Mesenchymal stem cell (in vitro differentiated cells and primary cell): ENCODE data around the gene CPSF6. TPM values are rescaled to one million over a fixed set of nuclear protein-coding genes. Genes with fewer than 3 reads are reported as not detected.
"Not testable (repeated sequence)": the region's sequence is repeated elsewhere in the genome, so short reads cannot be mapped to it uniquely, and the experiment has no call there.

Experiments
- DNase-seq: peaks from one replicate; pipeline ENCODE4 v3.0.0-alpha.2; 2013
- H2AFZ ChIP-seq: one replicate; pipeline ENCODE4 v1.6.1; 2013; ENCODE audit warnings: low read depth, mild to moderate bottlenecking, control low read depth, inconsistent platforms, low read length, moderate library complexity
- H2AK5ac ChIP-seq: 2 replicates; pipeline ENCODE4 v1.6.1; 2013; ENCODE audit warnings: low read length, moderate library complexity, mild to moderate bottlenecking, inconsistent platforms; ENCODE audit not compliant: severe bottlenecking
- H2BK120ac ChIP-seq: one replicate; pipeline ENCODE4 v1.6.1; 2013; ENCODE audit warnings: low read depth, mild to moderate bottlenecking, inconsistent platforms, low read length, moderate library complexity
- H2BK12ac ChIP-seq, 2 experiments: one replicate each; pipeline ENCODE4 v1.6.1; 2013; ENCODE audit warnings: inconsistent platforms in 2 of 2, low read length in 2 of 2, mild to moderate bottlenecking in 2 of 2, moderate library complexity in 2 of 2, control low read depth in 1 of 2
- H2BK15ac ChIP-seq: one replicate; pipeline ENCODE4 v1.6.1; 2013; ENCODE audit warnings: mild to moderate bottlenecking, low read depth, inconsistent platforms; ENCODE audit not compliant: poor library complexity, severe bottlenecking
- H2BK5ac ChIP-seq: 2 replicates; pipeline ENCODE4 v1.6.1; 2013; ENCODE audit warnings: low read depth, mild to moderate bottlenecking, low read length, control low read depth, inconsistent platforms; ENCODE audit not compliant: poor library complexity, severe bottlenecking
- H3K14ac ChIP-seq, 2 experiments: one replicate each; pipeline ENCODE4 v1.6.1; 2013; ENCODE audit warnings: inconsistent platforms in 2 of 2, low read length in 2 of 2, control low read depth in 1 of 2, mild to moderate bottlenecking in 1 of 2, moderate library complexity in 1 of 2
- H3K18ac ChIP-seq, 2 experiments: one replicate each; pipeline ENCODE4 v1.6.1; 2013; ENCODE audit warnings: inconsistent platforms in 2 of 2, low read length in 2 of 2, control low read depth in 1 of 2, low read depth in 1 of 2, mild to moderate bottlenecking in 1 of 2
- H3K23ac ChIP-seq, 2 experiments: one replicate each; pipeline ENCODE4 v1.6.1; 2013; ENCODE audit warnings: inconsistent platforms in 2 of 2, low read length in 2 of 2, mild to moderate bottlenecking in 2 of 2, moderate library complexity in 2 of 2, control low read depth in 1 of 2
- H3K27ac ChIP-seq: 2 replicates; pipeline ENCODE4 v1.5.1; 2013; ENCODE audit warnings: mild to moderate bottlenecking, moderate library complexity, low read length, control low read depth, inconsistent platforms; ENCODE audit not compliant: poor library complexity, severe bottlenecking
- H3K27me3 ChIP-seq, 2 experiments: 2 replicates each; pipeline versions ENCODE4 v1.6.1 to v1.7.0; 2013; ENCODE audit warnings: low read length in 2 of 2, mild to moderate bottlenecking in 2 of 2, moderate library complexity in 2 of 2, control low read depth in 1 of 2, inconsistent platforms in 1 of 2; ENCODE audit not compliant: control insufficient read depth in 1 of 2, insufficient read depth in 1 of 2
- H3K36me3 ChIP-seq, 2 experiments: 2 replicates each; pipeline versions ENCODE4 v1.6.1 to v1.7.0; 2013; ENCODE audit warnings: low read length in 2 of 2, control low read depth in 1 of 2, inconsistent platforms in 1 of 2, low read depth in 1 of 2, mild to moderate bottlenecking in 1 of 2; ENCODE audit not compliant: insufficient read depth in 2 of 2, control insufficient read depth in 1 of 2
- H3K4ac ChIP-seq, 2 experiments: one replicate each; pipeline ENCODE4 v1.6.1; 2013; ENCODE audit warnings: inconsistent platforms in 2 of 2, low read length in 2 of 2, mild to moderate bottlenecking in 2 of 2, moderate library complexity in 2 of 2, control low read depth in 1 of 2, low read depth in 1 of 2
- H3K4me1 ChIP-seq: 2 replicates; pipeline ENCODE4 v1.6.1; 2013; ENCODE audit warnings: low read depth, low read length, control low read depth; ENCODE audit not compliant: control insufficient read depth, insufficient read depth
- H3K4me2 ChIP-seq: 2 replicates; pipeline ENCODE4 v1.6.1; 2013; ENCODE audit warnings: low read length, mild to moderate bottlenecking, inconsistent platforms; ENCODE audit not compliant: poor library complexity, severe bottlenecking
- H3K4me3 ChIP-seq, 2 experiments: 2 replicates each; pipeline versions ENCODE4 v1.5.1 to v1.7.0; 2013; ENCODE audit warnings: low read length in 2 of 2, mild to moderate bottlenecking in 2 of 2, control low read depth in 1 of 2, low read depth in 1 of 2; ENCODE audit not compliant: insufficient read depth in 1 of 2
- H3K79me1 ChIP-seq: replicated peaks from 2 replicates; pipeline ENCODE4 v1.6.1; 2013; ENCODE audit warnings: mild to moderate bottlenecking, control low read depth, low read length, inconsistent platforms; ENCODE audit not compliant: poor library complexity, severe bottlenecking
- H3K9ac ChIP-seq: 2 replicates; pipeline ENCODE4 v1.7.0; 2013; ENCODE audit warnings: mild to moderate bottlenecking, low read length, moderate library complexity
- H3K9me3 ChIP-seq: 2 replicates; pipeline ENCODE4 v1.7.0; 2013; ENCODE audit warnings: mild to moderate bottlenecking, low read length; ENCODE audit not compliant: control insufficient read depth
- H4K8ac ChIP-seq: one replicate; pipeline ENCODE4 v1.6.1; 2013; ENCODE audit warnings: inconsistent platforms, mild to moderate bottlenecking, low read length, moderate library complexity
- H4K91ac ChIP-seq: one replicate; pipeline ENCODE4 v1.6.1; 2013; ENCODE audit warnings: mild to moderate bottlenecking, low read length, inconsistent platforms
- WGBS: methylation state at CpG from one replicate; pipeline ENCODE4 v1.1.7; 2013; ENCODE audit warnings: mixed read lengths; 5-methylcytosine and 5-hydroxymethylcytosine counted together
- polyA plus RNA-seq, 2 experiments: library from polyadenylated mRNA; stranded (reverse); fragments of 200-250 nt; gene quantifications; one replicate each; pipeline ENCODE4 v1.2.3, GENCODE V29; 2013

Gene CPSF6, protein sequence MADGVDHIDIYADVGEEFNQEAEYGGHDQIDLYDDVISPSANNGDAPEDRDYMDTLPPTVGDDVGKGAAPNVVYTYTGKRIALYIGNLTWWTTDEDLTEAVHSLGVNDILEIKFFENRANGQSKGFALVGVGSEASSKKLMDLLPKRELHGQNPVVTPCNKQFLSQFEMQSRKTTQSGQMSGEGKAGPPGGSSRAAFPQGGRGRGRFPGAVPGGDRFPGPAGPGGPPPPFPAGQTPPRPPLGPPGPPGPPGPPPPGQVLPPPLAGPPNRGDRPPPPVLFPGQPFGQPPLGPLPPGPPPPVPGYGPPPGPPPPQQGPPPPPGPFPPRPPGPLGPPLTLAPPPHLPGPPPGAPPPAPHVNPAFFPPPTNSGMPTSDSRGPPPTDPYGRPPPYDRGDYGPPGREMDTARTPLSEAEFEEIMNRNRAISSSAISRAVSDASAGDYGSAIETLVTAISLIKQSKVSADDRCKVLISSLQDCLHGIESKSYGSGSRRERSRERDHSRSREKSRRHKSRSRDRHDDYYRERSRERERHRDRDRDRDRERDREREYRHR
- polyA plus RNA-seq (2013, experiment 1 of 2): 40.5 TPM
- 41.1 TPM for polyA plus RNA-seq (2013, experiment 2 of 2)

DNA sequence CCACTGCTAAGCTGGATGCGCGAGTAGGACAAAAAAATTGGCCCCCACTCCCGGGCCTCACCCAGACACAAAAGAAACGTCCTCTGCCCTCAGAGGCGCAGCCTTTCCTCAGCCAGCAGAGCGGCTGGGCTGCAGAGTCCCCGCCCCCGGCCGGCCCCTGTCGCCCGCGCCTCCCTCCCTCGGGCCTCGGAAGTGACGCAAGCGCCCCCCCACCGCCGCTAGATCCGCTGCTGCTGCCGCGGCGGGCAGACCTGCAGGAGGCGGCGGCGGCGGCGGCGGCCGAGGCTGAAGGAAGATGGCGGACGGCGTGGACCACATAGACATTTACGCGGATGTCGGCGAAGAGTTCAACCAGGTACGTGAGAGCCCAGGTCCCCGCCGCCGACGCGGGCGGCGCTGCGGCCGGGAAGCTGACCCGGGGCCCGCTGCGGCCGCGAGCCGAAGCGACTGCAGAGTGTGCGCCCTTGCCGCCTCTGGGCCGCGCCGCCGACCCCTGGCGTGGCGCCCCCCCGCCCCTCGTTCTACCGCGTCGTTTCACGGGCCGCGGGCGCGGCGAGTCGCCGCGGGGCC lies at the start of gene CPSF6:
Gene CPSF6 (plus strand): TSS at position 218 of the 570 bp plus-strand sequence. CDS start 78 bp downstream, at position 296.
- Histone ChIP-seq H3K27me3 (no peaks in the 10 kb centered on the region), H3K23ac (peak within 1 kb of the TSS in 1 of 2 experiments; percentile 83), H3K79me1 (no peaks in the 10 kb centered on the region), H2BK12ac (peak within 1 kb of the TSS in 1 of 2 experiments; percentile 50), H2BK5ac (peak within 1 kb of the TSS; percentile 78), H3K27ac (peak within 1 kb of the TSS; percentile 64), H2BK15ac (peak within 1 kb of the TSS; percentile 67), H2BK120ac (peak within 1 kb of the TSS; percentile 88), H3K4me1 (no peaks in the 10 kb centered on the region), H4K91ac (peak within 1 kb of the TSS; percentile 85), H4K8ac (peak within 1 kb of the TSS; percentile 88), H3K18ac (peak within 1 kb of the TSS; percentile 73 to 92), H3K4me3 (peak within 1 kb of the TSS; percentile 92 to 95), H2AK5ac (no peak within 1 kb of the TSS), H3K4me2 (peak within 1 kb of the TSS; percentile 81), H3K9me3 (no peaks in the 10 kb centered on the region), H3K14ac (peak within 1 kb of the TSS; percentile 80 to 97), H3K4ac (peak within 1 kb of the TSS; percentile 66 to 92), H3K36me3 (no peaks in the 10 kb centered on the region), H3K9ac (peak within 1 kb of the TSS; percentile 94), H2AFZ (peak within 1 kb of the TSS; percentile 88)
- peak; percentile 93 for DNase-seq
- 0% methylated on average over 55 of the region's 75 CpGs for WGBS

DNA sequence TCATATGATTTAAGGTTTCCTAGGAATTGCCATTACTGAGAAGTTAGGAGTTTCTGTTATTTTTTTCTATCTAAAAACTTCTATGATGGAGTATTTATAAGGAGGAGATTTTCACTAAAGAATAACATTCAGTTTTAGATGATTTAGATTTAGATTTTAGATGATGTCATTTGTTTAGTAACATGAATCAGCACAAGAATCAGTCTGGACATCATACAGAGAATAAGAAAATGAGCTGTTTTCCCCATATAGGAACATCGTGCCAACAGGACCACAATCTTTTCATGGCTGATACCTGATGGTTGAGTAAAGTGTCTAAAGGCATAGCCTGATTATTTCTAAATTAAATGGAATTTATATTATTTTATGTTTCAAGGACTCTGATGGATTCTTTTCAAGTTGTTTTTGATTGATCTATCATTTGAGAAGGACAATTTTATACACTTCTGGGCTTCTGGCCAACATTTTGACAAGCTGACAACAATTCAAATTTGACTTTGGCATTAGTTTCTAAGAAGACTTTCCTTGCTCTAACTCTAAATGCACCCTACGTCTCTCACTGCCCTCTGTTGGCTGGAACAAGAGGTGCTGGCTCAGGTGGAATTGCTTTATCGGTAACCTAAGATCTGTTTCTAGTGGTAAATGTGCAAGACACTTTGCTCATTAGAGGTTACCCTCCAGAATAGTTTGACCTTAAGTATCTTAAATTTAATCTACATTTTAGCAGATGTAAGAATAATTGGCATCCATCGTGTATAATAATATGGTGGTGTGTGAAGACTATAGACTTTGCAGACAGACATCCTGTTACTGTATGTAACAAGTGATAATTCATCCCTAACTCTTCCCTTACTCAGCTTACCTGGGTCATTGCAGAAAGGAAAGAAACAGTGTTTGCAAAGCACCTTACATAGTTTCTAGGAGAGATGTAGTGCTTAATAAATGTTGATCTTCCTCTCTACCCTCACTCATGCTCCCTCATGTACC lies 42.8 kb upstream of the CPSF6 start:
- Histone ChIP-seq H2AFZ (no peak overlapping the region), H3K27me3 (peaks cover 0 to 2% of the 10 kb centered on the region in 2 experiments), H2BK15ac (no peak overlapping the region), H3K23ac (no peak overlapping the region), H3K4me2 (no peak overlapping the region), H2AK5ac (no peak overlapping the region), H3K36me3 (no peaks in the 10 kb centered on the region), H3K27ac (no peak overlapping the region), H2BK12ac (no peak overlapping the region), H3K79me1 (no peaks in the 10 kb centered on the region), H2BK120ac (no peak overlapping the region), H3K14ac (no peak overlapping the region), H3K4me3 (no peak overlapping the region), H4K8ac (no peak overlapping the region), H3K9me3 (peaks cover 36% of the 10 kb centered on the region), H4K91ac (no peak overlapping the region), H3K18ac (no peak overlapping the region), H3K4me1 (no peaks in the 10 kb centered on the region), H2BK5ac (no peak overlapping the region), H3K4ac (no peak overlapping the region), H3K9ac (no peak overlapping the region)
- no CpG with 5 or more reads among the region's 4 CpGs for WGBS
- no peak for DNase-seq

- not testable (repeated sequence) for H2BK5ac ChIP-seq, H4K91ac ChIP-seq, H3K14ac ChIP-seq, H3K9ac ChIP-seq, H2AFZ ChIP-seq, H2AK5ac ChIP-seq, H4K8ac ChIP-seq, H2BK15ac ChIP-seq, H3K27me3 ChIP-seq, H3K4me1 ChIP-seq, DNase-seq, H3K27ac ChIP-seq, H3K4me2 ChIP-seq, H3K79me1 ChIP-seq, H3K4me3 ChIP-seq, H2BK120ac ChIP-seq, H3K4ac ChIP-seq, H3K23ac ChIP-seq, H3K18ac ChIP-seq, H3K36me3 ChIP-seq, H2BK12ac ChIP-seq
- WGBS: 96% methylated on average over 1 of the region's 1 CpG
- peaks cover 32% of the 10 kb centered on the region for H3K9me3 ChIP-seq
Measured at GRCh38 chr12:69199976-69200375, 39.4 kb upstream of the CPSF6 start.
